Gastroesophageal sphincter (tissue), 4 donors: ENCODE data around the gene ARHGAP12. TPM values are rescaled to one million over a fixed set of nuclear protein-coding genes. Genes with fewer than 3 reads are reported as not detected.
"Not testable (repeated sequence)": the region's sequence is repeated elsewhere in the genome, so short reads cannot be mapped to it uniquely, and the experiment has no call there.

Experiments used
- ATAC-seq: fragments of 150-250 bp; one replicate; pipeline ENCODE4 v1.9.1; 2016; ENCODE audit warnings: mild to moderate bottlenecking, moderate library complexity
- H3K27ac ChIP-seq, 4 donors: fragments of 200-600 bp; sonication (generic) in 3 of 4; 1 replicate in 3 of 4; 2 replicates in 1 of 4; pipeline ENCODE4 v1.5.1; 2016 to 2019
- H3K27me3 ChIP-seq: fragments of 200-600 bp; sonication (generic); one replicate; pipeline ENCODE4 v1.5.1; 2019
- H3K36me3 ChIP-seq, 2 donors: fragments of 200-600 bp; sonication (generic); one replicate each; pipeline ENCODE4 v1.5.1; 2019; ENCODE audit warnings: control low read depth in 1 of 2
- H3K4me1 ChIP-seq, 3 donors: fragments of 200-600 bp; sonication (generic); 1 replicate in 2 of 3; 2 replicates in 1 of 3; pipeline ENCODE4 v1.5.1; 2016 to 2019; ENCODE audit warnings: control low read depth in 2 of 3
- H3K4me3 ChIP-seq, 2 donors: fragments of 200-600 bp; sonication (generic); one replicate each; pipeline ENCODE4 v1.5.1; 2019; ENCODE audit warnings: mild to moderate bottlenecking in 1 of 2, moderate library complexity in 1 of 2
- H3K9me3 ChIP-seq, 3 donors: fragments of 200-600 bp; sonication (generic); one replicate each; pipeline ENCODE4 v1.5.1; 2017 to 2019; ENCODE audit warnings: control low read depth in 2 of 3
- EP300 ChIP-seq: sonication (generic); formaldehyde crosslinking; IDR thresholded peaks from one replicate; pipeline ENCODE4 v1.6.1; 2017; ENCODE audit warnings: antibody characterized with exemption, mild to moderate bottlenecking
- POLR2A ChIP-seq, 2 donors: fragments of 450-650 bp; IDR thresholded peaks; one replicate each; pipeline ENCODE4 v1.6.1; 2017; ENCODE audit warnings: antibody characterized with exemption in 2 of 2, mild to moderate bottlenecking in 2 of 2, moderate library complexity in 1 of 2
- POLR2AphosphoS5 ChIP-seq: sonication (generic); formaldehyde crosslinking; IDR thresholded peaks from one replicate; pipeline ENCODE4 v1.6.1; 2017; ENCODE audit warnings: antibody characterized with exemption
- WGBS, 2 donors: methylation state at CpG; one replicate each; pipeline ENCODE4 v1.1.5; 2018; ENCODE audit warnings: low coverage in 1 of 2; 5-methylcytosine and 5-hydroxymethylcytosine counted together
- total RNA-seq, 4 donors: library from RNA; depleted of rRNA; stranded (reverse); fragments of >200 nt; gene quantifications; one replicate each; pipeline ENCODE4 v1.1.0, GENCODE V29; 2016
- TF ChIP-seq, protein P1 (sequence below), 4 experiments: fragments of 200-600 bp in 2 of 4; fragments of 450-650 bp in 2 of 4; sonication (generic) in 1 of 4; IDR thresholded peaks; one replicate each; pipeline ENCODE4 v1.5.1; 2017 to 2019; ENCODE audit warnings: antibody characterized with exemption in 4 of 4, mild to moderate bottlenecking in 2 of 4, moderate library complexity in 2 of 4

ARHGAP12 gene
- total RNA-seq, 4 donors from 2014 or later, result 28.0 to 43.1 (median 41.1) TPM

DNA sequence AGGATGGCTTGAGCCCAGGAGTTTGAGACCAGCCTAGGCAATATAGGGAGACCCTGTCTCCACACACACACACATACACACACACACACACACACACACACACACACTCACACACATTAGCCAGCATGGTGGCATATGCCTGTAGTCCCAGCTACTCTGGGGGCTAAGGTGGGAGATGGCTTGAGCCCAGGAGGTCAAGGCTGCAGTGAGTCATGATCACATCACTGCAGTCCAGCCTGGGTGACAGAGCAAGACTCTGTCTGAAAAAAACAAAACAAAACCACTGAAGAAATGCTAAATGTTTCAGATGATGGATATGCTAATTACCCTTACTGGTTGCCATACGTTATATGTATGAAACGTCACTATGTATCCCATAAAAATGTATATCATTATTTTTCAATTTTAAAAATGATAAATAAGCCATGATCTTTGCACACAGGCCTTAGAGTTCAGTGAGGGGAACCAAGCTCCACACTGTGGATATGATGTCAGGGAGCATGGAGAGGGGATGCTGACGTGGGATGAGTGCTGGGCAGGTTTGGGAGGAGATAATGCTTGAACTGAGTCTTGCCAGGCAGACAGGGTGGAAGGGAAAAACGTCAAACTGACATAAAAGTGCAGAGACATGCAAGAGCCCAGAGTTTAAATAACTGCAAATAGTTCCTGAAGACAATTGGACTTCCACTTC is 45.9 kb upstream of the ARHGAP12 start:
- TF ChIP-seq POLR2A (IDR thresholded peaks at IDR 0.05) (no peak), POLR2AphosphoS5 (no peak), EP300 (no peak)
- TF ChIP-seq, protein P1, sequence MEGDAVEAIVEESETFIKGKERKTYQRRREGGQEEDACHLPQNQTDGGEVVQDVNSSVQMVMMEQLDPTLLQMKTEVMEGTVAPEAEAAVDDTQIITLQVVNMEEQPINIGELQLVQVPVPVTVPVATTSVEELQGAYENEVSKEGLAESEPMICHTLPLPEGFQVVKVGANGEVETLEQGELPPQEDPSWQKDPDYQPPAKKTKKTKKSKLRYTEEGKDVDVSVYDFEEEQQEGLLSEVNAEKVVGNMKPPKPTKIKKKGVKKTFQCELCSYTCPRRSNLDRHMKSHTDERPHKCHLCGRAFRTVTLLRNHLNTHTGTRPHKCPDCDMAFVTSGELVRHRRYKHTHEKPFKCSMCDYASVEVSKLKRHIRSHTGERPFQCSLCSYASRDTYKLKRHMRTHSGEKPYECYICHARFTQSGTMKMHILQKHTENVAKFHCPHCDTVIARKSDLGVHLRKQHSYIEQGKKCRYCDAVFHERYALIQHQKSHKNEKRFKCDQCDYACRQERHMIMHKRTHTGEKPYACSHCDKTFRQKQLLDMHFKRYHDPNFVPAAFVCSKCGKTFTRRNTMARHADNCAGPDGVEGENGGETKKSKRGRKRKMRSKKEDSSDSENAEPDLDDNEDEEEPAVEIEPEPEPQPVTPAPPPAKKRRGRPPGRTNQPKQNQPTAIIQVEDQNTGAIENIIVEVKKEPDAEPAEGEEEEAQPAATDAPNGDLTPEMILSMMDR (IDR thresholded peaks at IDR 0.05), result no peak
- Histone ChIP-seq H3K9me3 (no peaks in the 10 kb centered on the region), H3K4me3 (no peak overlapping the region), H3K27me3 (no peaks in the 10 kb centered on the region), H3K27ac (no peak overlapping the region), H3K36me3 (no peaks in the 10 kb centered on the region), H3K4me1 (no peaks in the 10 kb centered on the region)
- ATAC-seq, result no peak
- WGBS, 2 donors, result 64 to 73% methylated on average over 2 to 4 of the region's 4 CpGs

DNA sequence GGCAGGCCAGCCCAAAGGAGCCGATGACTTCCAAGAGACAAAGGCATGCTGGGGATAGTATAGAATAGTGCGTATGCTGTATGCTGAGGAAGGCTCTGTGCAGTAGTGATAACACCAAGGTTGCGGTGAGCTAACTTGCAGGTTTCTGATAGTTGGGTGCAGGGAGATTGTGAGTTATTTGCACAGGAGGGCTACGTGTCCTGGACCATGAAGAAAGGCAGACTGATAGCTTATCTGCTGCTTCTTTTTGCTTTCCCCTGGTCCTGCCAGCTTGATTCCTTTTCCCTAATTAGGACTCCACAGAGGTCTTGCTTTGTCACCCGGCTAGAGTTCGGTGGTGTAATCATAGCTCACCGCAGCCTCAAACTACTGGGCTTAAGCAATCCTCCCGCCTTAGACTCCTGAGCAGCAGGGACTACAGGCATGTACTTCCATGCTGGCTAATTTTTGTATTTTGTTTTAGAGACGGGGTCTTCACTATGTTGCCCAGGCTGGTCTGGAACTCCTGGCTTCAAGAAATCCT is 43.9 kb upstream of the ARHGAP12 start:
- no peaks in the 10 kb centered on the region for H3K9me3 ChIP-seq
- no peak overlapping the region for H3K27ac ChIP-seq
- H3K4me1 ChIP-seq, result no peaks in the 10 kb centered on the region
- no peaks in the 10 kb centered on the region for H3K36me3 ChIP-seq
- 91% methylated on average over 9 of the region's 9 CpGs for WGBS, 2 donors
- no peaks in the 10 kb centered on the region for H3K27me3 ChIP-seq
- TF ChIP-seq, protein P1 (IDR thresholded peaks at IDR 0.05), result no peak
- no peak for TF ChIP-seq EP300
- no peak for TF ChIP-seq POLR2AphosphoS5
- TF ChIP-seq POLR2A (IDR thresholded peaks at IDR 0.05), result no peak
- no peak for ATAC-seq
- H3K4me3 ChIP-seq, result no peak overlapping the region

DNA sequence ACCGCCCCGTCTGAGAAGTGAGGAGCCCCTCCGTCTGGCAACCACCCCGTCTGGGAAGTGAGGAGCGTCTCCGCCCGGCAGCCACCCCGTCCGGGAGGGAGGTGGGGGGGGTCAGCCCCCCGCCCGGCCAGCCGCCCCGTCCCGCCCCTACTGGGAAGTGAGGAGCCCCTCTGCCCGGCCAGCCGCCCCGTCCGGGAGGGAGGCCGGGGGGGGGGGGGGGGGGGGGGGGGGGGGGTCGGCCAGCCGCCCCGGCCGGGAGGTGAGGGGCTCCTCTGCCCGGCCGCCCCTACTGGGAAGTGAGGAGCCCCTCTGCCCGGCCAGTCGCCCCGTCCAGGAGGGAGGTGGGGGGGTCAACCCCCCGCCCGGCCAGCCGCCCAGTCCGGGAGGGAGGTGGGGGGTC is 41.2 kb upstream of the ARHGAP12 start:
- H3K36me3 ChIP-seq, ATAC-seq, H3K27ac ChIP-seq, H3K4me1 ChIP-seq, H3K4me3 ChIP-seq, H3K27me3 ChIP-seq, H3K9me3 ChIP-seq: not testable (repeated sequence)
- WGBS, 2 donors, result no CpG with 5 or more reads among the region's 32 CpGs

DNA sequence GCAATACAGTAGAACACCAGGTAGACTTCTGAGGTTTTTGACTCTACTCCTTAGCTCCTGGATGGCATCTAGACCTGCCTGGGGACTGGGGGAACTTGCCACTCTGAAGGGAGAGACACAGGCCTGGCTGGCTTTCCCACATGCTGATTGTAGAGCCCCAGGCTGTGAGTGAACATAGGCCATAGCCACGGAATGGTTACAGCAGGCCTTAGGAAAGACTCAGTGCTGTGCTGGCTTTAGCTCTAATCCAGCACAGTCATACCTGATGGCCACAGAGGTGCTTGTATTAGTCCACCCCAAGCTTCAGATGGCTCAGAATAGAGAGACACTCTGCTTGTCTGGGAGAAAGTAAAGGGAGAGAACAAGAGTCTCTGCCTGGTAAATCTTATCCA is 35.0 kb upstream of the ARHGAP12 start:
- Histone ChIP-seq H3K4me3 (no peak overlapping the region), H3K27me3 (no peaks in the 10 kb centered on the region), H3K4me1 (no peaks in the 10 kb centered on the region), H3K27ac (no peak overlapping the region), H3K36me3 (no peaks in the 10 kb centered on the region), H3K9me3 (no peaks in the 10 kb centered on the region)
- 100% methylated on average over 1 of the region's 1 CpG; no CpG with 5 or more reads in 1 of the 2 donors for WGBS, 2 donors
- TF ChIP-seq EP300 (no peak), POLR2A (IDR thresholded peaks at IDR 0.05) (no peak), POLR2AphosphoS5 (no peak)
- TF ChIP-seq, protein P1 (IDR thresholded peaks at IDR 0.05), result no peak
- ATAC-seq, result no peak

DNA sequence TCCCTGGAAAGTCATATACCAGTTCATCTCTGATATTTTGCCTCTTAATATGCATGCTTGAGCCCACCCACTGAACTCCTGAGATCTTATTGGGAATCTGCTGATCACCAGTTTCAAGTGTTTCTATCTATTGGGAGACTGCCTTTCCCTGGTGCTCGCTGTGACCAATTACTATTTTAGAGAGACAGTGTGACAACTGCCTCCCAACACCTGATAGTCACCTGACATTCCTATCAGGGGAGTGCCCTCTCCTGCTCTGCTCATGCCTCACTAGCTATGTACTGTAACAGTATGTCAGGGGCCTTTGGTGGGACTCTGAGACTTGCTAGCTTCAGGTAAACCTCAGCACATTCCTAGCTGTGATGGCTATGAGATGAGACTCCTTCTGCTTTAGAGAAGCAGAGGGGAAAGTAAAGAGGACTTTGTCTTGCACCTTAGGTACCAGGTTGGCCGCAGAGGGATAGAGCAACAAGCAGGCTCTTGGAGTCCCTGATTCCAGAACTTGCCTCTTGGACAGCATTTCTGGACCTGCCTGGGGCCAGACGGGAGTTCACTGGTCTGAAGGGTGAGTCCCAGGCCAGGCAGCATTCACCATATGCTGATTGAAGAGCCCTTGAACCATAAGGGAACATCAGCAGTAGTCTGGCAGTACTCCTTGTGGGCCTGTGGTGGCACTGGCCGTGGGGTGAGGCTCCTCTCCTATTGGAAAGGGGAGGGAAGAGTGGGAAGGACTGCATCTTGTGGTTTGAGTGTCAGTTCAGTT is 34.4 kb upstream of the ARHGAP12 start:
- no peaks in the 10 kb centered on the region for H3K4me1 ChIP-seq
- H3K36me3 ChIP-seq, result no peaks in the 10 kb centered on the region
- ATAC-seq, result no peak
- H3K27me3 ChIP-seq, result no peaks in the 10 kb centered on the region
- TF ChIP-seq EP300, result no peak
- no peak for TF ChIP-seq POLR2A (IDR thresholded peaks at IDR 0.05)
- TF ChIP-seq, protein P1 (IDR thresholded peaks at IDR 0.05), result no peak
- no peak for TF ChIP-seq POLR2AphosphoS5
- 83 to 89% methylated on average over 3 to 4 of the region's 4 CpGs for WGBS, 2 donors
- no peak overlapping the region for H3K27ac ChIP-seq
- H3K4me3 ChIP-seq, result no peak overlapping the region
- H3K9me3 ChIP-seq, result no peaks in the 10 kb centered on the region
